ENCODE data around the gene FURIN. TPM values are rescaled to one million over a fixed set of nuclear protein-coding genes. Genes with fewer than 3 reads are reported as not detected.
"Not testable (repeated sequence)": the region's sequence is repeated elsewhere in the genome, so short reads cannot be mapped to it uniquely, and the experiment has no call there.

The FURIN gene
- total RNA-seq, 1 donor from 2014 or later, result 933 TPM

- intact Hi-C loops (cut with micrococcal nuclease), result no loop called here
Observed at GRCh38 chr15:90840157-90840855, 28.1 kb upstream of the FURIN start.

GRCh38 chr15:90840954-90841353 is 27.4 kb upstream of the FURIN start:
- intact Hi-C loops (cut with micrococcal nuclease), result no loop called here

DNA sequence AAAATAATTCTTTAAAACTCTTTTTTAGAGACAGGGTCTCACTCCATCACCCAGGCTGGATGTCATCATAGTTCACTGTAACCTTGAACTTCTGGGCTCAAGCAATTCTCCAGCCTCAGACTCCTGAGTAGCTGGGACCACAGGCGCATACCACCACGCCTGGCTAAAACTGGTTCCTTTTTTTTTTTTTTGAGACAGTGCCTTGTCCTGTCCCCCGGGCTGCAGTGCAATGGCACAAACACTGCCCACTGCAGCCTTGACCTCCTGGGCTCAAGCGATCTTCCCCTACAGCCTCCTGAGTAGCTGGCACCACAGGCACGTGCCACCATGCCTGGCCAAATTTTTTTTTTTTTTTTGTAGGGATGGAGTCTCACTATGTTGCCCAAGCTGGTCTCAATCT is 23.7 kb upstream of the FURIN start:
- intact Hi-C loops (cut with micrococcal nuclease), result loop anchor here (1.0 kb wide), 1 partner anchor 7 kb away; no protein-coding TSS in a partner anchor

GRCh38 chr15:90845201-90845949 is 23.0 kb upstream of the FURIN start:
- intact Hi-C loops (cut with micrococcal nuclease), result loop anchor here (1.0 kb wide), 1 partner anchor 8 kb away; no protein-coding TSS in a partner anchor

GRCh38 chr15:90849424-90849823 is 19.0 kb upstream of the FURIN start:
- intact Hi-C loops (cut with micrococcal nuclease), result not testable (repeated sequence)

- intact Hi-C loops (cut with micrococcal nuclease), result loop anchor here (10.0 kb wide), 1 partner anchor 1606 kb away; the partner anchor contains the start of gene FANCI
Observed at GRCh38 chr15:90851114-90851513, 17.3 kb upstream of the FURIN start.

GRCh38 chr15:90851940-90852339 is 16.4 kb upstream of the FURIN start:
- intact Hi-C loops (cut with micrococcal nuclease), result loop anchor here (1.0 to 10.0 kb wide), 9 partner anchors 14 to 1607 kb away; partner anchors contain the start of gene FANCI

- intact Hi-C loops (cut with micrococcal nuclease), result loop anchor here (10.0 kb wide), 1 partner anchor 1610 kb away; the partner anchor contains the start of gene FANCI
Observed at GRCh38 chr15:90855139-90855538, 13.2 kb upstream of the FURIN start.

- intact Hi-C loops (cut with micrococcal nuclease), result loop anchor here (10.0 kb wide), 1 partner anchor 1613 kb away; the partner anchor contains the start of gene FANCI
Observed at GRCh38 chr15:90857337-90857736, 11.1 kb upstream of the FURIN start.

DNA sequence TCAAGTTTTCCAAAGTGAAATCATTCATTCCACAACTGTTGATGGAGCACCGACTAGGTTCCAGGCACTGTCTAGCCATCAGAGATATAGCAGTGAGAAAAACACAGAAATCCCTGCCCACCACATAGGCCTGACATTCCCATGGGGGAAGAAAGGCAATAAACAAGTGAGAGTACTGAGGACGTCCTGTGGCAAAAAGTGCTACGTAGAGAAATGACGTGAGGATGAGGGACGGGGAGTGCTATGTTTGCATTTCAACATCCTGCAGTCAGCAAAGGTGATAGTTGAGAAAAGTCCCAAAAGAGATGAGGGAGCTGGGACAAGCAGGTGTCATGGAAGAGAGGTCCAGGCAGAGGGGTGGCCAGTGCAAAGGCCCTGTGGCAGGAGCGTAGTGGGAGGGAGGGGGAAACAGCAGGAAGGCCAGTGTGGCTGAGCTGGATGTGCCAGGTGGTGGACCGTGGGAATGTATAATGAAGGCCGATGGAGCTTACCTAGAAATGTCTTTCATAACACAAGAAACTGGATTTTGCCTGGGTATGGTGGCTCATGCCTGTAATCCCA is 10.4 kb upstream of the FURIN start:
- intact Hi-C loops (cut with micrococcal nuclease), result loop anchor here (10.0 kb wide), 1 partner anchor 1613 kb away; the partner anchor contains the start of gene FANCI

GRCh38 chr15:90859234-90860131 is 8.9 kb upstream of the FURIN start:
- intact Hi-C loops (cut with micrococcal nuclease), result loop anchor here (10.0 kb wide), 1 partner anchor 1615 kb away; the partner anchor contains the start of gene FANCI

- intact Hi-C loops (cut with micrococcal nuclease), result no loop called here
Observed at GRCh38 chr15:90860450-90860849, 7.9 kb upstream of the FURIN start.

- intact Hi-C loops (cut with micrococcal nuclease), result no loop called here
Observed at GRCh38 chr15:90860942-90861675, 7.3 kb upstream of the FURIN start.

GRCh38 chr15:90862487-90862886 is 5.9 kb upstream of the FURIN start:
- intact Hi-C loops (cut with micrococcal nuclease), result no loop called here

GRCh38 chr15:90862964-90863778 is 5.2 kb upstream of the FURIN start:
- intact Hi-C loops (cut with micrococcal nuclease), result no loop called here

- intact Hi-C loops (cut with micrococcal nuclease), result no loop called here
Observed at GRCh38 chr15:90863987-90864386, 4.4 kb upstream of the FURIN start.

- intact Hi-C loops (cut with micrococcal nuclease), result no loop called here
Observed at GRCh38 chr15:90864507-90864906, 3.9 kb upstream of the FURIN start.

DNA sequence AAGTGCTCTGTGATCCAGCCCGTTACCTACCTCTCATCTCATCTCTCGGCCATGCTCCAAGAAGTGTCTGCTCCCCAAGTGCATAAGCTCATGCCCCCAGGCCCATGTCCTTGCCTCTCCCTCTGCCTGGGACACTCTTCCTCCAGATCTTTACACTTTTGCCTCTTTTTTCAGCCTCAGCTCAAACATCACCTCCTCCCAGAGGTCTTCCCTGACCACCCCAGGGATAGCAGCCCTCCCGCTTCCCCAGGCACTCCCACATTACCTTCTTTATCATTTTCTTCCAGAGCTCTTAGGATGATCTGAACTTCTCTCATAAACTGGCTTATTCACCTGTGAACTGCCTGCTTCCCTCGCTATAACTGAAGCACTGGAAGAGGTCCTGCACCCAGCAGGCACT is 2.7 kb upstream of the FURIN start:
- intact Hi-C loops (cut with micrococcal nuclease), result no loop called here

DNA sequence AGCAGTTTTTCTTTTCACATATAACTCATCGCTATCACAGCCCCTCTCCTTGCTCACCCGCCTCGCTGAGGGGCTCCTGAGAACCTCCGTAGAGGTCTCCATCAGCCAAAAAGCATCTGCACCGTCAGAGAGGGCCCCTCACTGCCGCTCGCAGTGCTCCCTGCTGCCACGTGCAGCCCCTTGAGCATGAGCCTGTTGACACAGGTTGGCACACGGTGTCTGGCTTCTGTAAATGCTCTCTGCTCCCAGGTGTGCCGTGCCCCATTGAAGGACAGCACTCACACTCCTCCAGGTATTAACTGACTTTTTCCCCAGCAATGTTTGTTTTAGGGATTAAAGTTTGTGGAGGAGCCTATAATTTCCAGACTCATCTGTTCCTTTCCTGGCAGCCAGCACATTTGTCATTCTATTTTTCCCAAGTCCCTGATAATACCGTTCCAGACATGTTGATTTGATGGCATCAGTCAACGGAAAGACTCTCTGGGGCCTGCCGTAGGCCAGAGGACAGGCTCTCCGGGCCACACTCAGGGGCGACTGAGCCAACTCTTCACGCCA is 2.1 kb upstream of the FURIN start:
- intact Hi-C loops (cut with micrococcal nuclease), result no loop called here

Data from T-helper 1 cell treated with Interleukin-12 subunit alpha and Interleukin-12 subunit beta and Interleukin-4 antibody, amounts not matched to agents 30 ng/mL and 1 ng/mL, for 36 hours (primary cell).